K562 (cell line): Measurements from ENCODE around the gene UGT8. TPM values are rescaled to one million over a fixed set of nuclear protein-coding genes. Genes with fewer than 3 reads are reported as not detected.

ENCODE experiments used
- ATAC-seq: fragments of 200-7000 bp; cut with Tn5 transposase; 3 replicates; pipeline ENCODE4 v1.9.1; 2020; ENCODE audit warnings: moderate library complexity
- BruUV-seq: library from RNA; stranded (reverse); fragments of 400-500 nt; replicated peaks from 2 replicates; lab custom pipeline; 2021; lab: Mats Ljungman, UMichigan
- CTCF ChIA-PET: fragments of 300-600 bp; formaldehyde crosslinking; extraction: SDS; loops from one replicate; lab custom pipeline; 2021; ENCODE audit warnings: low intra/inter-chr PET ratio; lab: Yijun Ruan, JAX
- POLR2A ChIA-PET: fragments of 300-600, 350-650 bp; sonication (Branson Sonifier 250); formaldehyde crosslinking; extraction: SDS; loops from one replicate; lab custom pipeline; 2021; ENCODE audit warnings: antibody characterized with exemption, inconsistent platforms; lab: Yijun Ruan, JAX
- DNase-seq, 4 experiments: peaks; one replicate each; pipeline versions ENCODE4 v3.0.0 to v3.0.0-alpha.2; 2011 to 2018; ENCODE audit warnings: low spot score in 3 of 4, mixed read lengths in 3 of 4; ENCODE audit errors: extremely low read depth in 1 of 4
- FAIRE-seq: peaks from 2 replicates; lab custom pipeline; 2011; peaks lifted over from hg19 to GRCh38; lab: Jason Lieb, UNC
- H2AFZ ChIP-seq: 2 replicates; pipeline ENCODE4 v1.6.0; 2011; ENCODE audit warnings: low read depth, low read length, control low read depth, inconsistent platforms
- H3K27ac ChIP-seq: fragments of 200-600 bp; 3 replicates; pipeline ENCODE4 v1.8.0; 2011; ENCODE audit warnings: low read depth, mild to moderate bottlenecking, control low read depth, inconsistent platforms, low read length, moderate library complexity, mixed read lengths; ENCODE audit errors: extremely low read depth
- H3K27me3 ChIP-seq, 2 experiments: fragments of 300-600 bp in 1 of 2; 2 replicates in 1 of 2; 3 replicates in 1 of 2; pipeline versions ENCODE4 v1.6.0 to v1.8.0; 2011; ENCODE audit warnings: inconsistent platforms in 2 of 2, low read length in 2 of 2, mild to moderate bottlenecking in 1 of 2, mixed read lengths in 1 of 2, moderate library complexity in 1 of 2; ENCODE audit not compliant: control insufficient read depth in 2 of 2, insufficient read depth in 2 of 2
- H3K36me3 ChIP-seq: fragments of 300-600 bp; 3 replicates; pipeline ENCODE4 v1.8.0; 2011; ENCODE audit warnings: mild to moderate bottlenecking, low read length, inconsistent platforms; ENCODE audit not compliant: control insufficient read depth, insufficient read depth
- H3K4me1 ChIP-seq, 2 experiments: fragments of 200-600 bp in 1 of 2; replicated peaks in 1 of 2; 2 replicates in 1 of 2; 3 replicates in 1 of 2; pipeline versions ENCODE4 v1.5.1 to v1.8.0; 2011; ENCODE audit warnings: inconsistent platforms in 2 of 2, low read length in 2 of 2, mild to moderate bottlenecking in 1 of 2, mixed read lengths in 1 of 2, moderate library complexity in 1 of 2; ENCODE audit not compliant: control insufficient read depth in 2 of 2, insufficient read depth in 2 of 2
- H3K4me2 ChIP-seq: 2 replicates; pipeline ENCODE4 v1.6.1; 2011; ENCODE audit warnings: low read length, control low read depth, inconsistent platforms, mixed read lengths; ENCODE audit not compliant: insufficient read depth
- H3K4me3 ChIP-seq: fragments of 200-600 bp; sonication (generic), shearing (Covaris generic); 2 replicates; pipeline ENCODE4 v1.5.1; 2016; ENCODE audit warnings: control low read depth, inconsistent platforms
- H3K79me2 ChIP-seq: fragments of 200-600 bp; 3 replicates; pipeline ENCODE4 v1.8.0; 2011; ENCODE audit warnings: low read length, inconsistent platforms; ENCODE audit not compliant: control insufficient read depth, insufficient read depth
- H3K9ac ChIP-seq, 2 experiments: 2 replicates each; pipeline versions ENCODE4 v1.6.0 to v1.6.1; 2011; ENCODE audit warnings: low read depth in 2 of 2, low read length in 2 of 2, control low read depth in 1 of 2, inconsistent platforms in 1 of 2, mild to moderate bottlenecking in 1 of 2, mixed read lengths in 1 of 2; ENCODE audit not compliant: insufficient read depth in 1 of 2
- H3K9me1 ChIP-seq: one replicate; pipeline ENCODE4 v1.6.0; 2011; ENCODE audit warnings: inconsistent platforms, mild to moderate bottlenecking, low read length, moderate library complexity; ENCODE audit not compliant: control insufficient read depth, insufficient read depth
- H3K9me3 ChIP-seq: replicated peaks from 2 replicates; pipeline ENCODE4 v1.5.1; 2011; ENCODE audit warnings: low read depth, low read length, inconsistent platforms; ENCODE audit not compliant: control insufficient read depth, insufficient read depth
- H4K20me1 ChIP-seq: replicated peaks from 2 replicates; pipeline ENCODE4 v1.6.1; 2011; ENCODE audit warnings: low read length, inconsistent platforms, mixed read lengths; ENCODE audit not compliant: control insufficient read depth, insufficient read depth
- KDM5B ChIP-seq: fragments of 200-600 bp; sonication (generic); IDR thresholded peaks from 2 replicates; pipeline ENCODE4 v1.6.1; 2012; ENCODE audit warnings: low read depth, mild to moderate bottlenecking, moderate library complexity, low read length, control low read depth, inconsistent platforms; ENCODE audit not compliant: insufficient replicate concordance
- MTA3 ChIP-seq: fragments of 450-650 bp; formaldehyde crosslinking; IDR thresholded peaks from 2 replicates; pipeline ENCODE4 v1.6.1; 2017; ENCODE audit warnings: mild to moderate bottlenecking, borderline replicate concordance
- NFATC3 ChIP-seq: fragments of 450-650 bp; IDR thresholded peaks from 2 replicates; pipeline ENCODE4 v1.6.1; 2017; ENCODE audit warnings: mild to moderate bottlenecking
- PATZ1 ChIP-seq: fragments of 250-450 bp; sonication (Bioruptor Pico); IDR thresholded peaks from 2 replicates; pipeline ENCODE4 v1.5.0; 2020; ENCODE audit warnings: mild to moderate bottlenecking, borderline replicate concordance
- SP1 ChIP-seq: sonication (generic); formaldehyde crosslinking; IDR thresholded peaks from 2 replicates; pipeline ENCODE4 v1.8.1; 2022; ENCODE audit warnings: mild to moderate bottlenecking, missing genetic modification reagents
- TCF7 ChIP-seq: sonication (generic); IDR thresholded peaks from 2 replicates; pipeline ENCODE4 v1.6.1; 2016; ENCODE audit warnings: antibody characterized with exemption, borderline replicate concordance
- ZBTB1 ChIP-seq: sonication (generic); formaldehyde crosslinking; IDR thresholded peaks from 2 replicates; pipeline ENCODE4 v1.8.1; 2023; ENCODE audit warnings: missing genetic modification reagents, low read depth, mild to moderate bottlenecking, borderline replicate concordance
- ZBTB49 ChIP-seq: sonication (generic); formaldehyde crosslinking; IDR thresholded peaks from 2 replicates; pipeline ENCODE4 v1.8.0; 2022; ENCODE audit warnings: missing genetic modification reagents, mild to moderate bottlenecking, borderline replicate concordance
- ZNF384 ChIP-seq: IDR thresholded peaks from 2 replicates; pipeline ENCODE4 v1.6.1; 2012; ENCODE audit warnings: low read depth, low read length, improper control_type of control experiment
- in situ Hi-C: fragments of 300-500 bp; cut with MboI; formaldehyde crosslinking; loops from 4 replicates; pipeline ENCODE4 v1.15.0; 2018; ENCODE audit warnings: inconsistent platforms, mixed read lengths
- intact Hi-C: fragments of 100-400 bp; cut with micrococcal nuclease; formaldehyde crosslinking; loops from 2 replicates; pipeline ENCODE4 v1.14.2; 2022
- polyA plus RNA-seq, 8 experiments: library from polyadenylated mRNA; depleted of rRNA in 4 of 8; stranded (reverse) in 5 of 8; unstranded in 3 of 8; fragments of >200 nt; fragmentation: Nextera tagmentation in 2 of 8; fragmentation: Illumina TruSeq in 1 of 8; extraction: Ambion mirVana in 2 of 8; extraction: Trizol in 1 of 8; gene quantifications; 2 replicates each; pipeline versions ENCODE4 v1.2.1 to v1.2.3, GENCODE V29; 2011 to 2014; ENCODE audit warnings: inconsistent platforms in 1 of 8, missing spikeins in 1 of 8
- total RNA-seq, 7 experiments: library from RNA; depleted of rRNA in 6 of 7; stranded (reverse); fragments of >200 nt in 6 of 7; fragmentation: Illumina TruSeq in 2 of 7; extraction: Trizol in 2 of 7; gene quantifications; 2 replicates each; pipeline versions ENCODE4 v1.2.1 to v1.2.3, GENCODE V29; 2011 to 2021; ENCODE audit warnings: low replicate concordance in 1 of 7

UGT8 gene
- total and polyA plus RNA-seq, 9 of the 15 experiments (the other 6 are each of a cell fraction or from before 2014, with no cell fraction given): 3.0 to 10.7 (median 6.0) TPM

GRCh38 chr4:114690571-114690970 is 92.0 kb downstream of the UGT8 start:
- Histone ChIP-seq H3K79me2 (no peaks in the 10 kb centered on the region), H4K20me1 (no peaks in the 10 kb centered on the region), H3K9me1 (no peaks in the 10 kb centered on the region), H3K36me3 (no peaks in the 10 kb centered on the region), H3K27me3 (no peaks in the 10 kb centered on the region), H2AFZ (no peak overlapping the region), H3K4me1 (no peaks in the 10 kb centered on the region), H3K9me3 (no peaks in the 10 kb centered on the region), H3K9ac (no peak overlapping the region), H3K27ac (no peak overlapping the region), H3K4me3 (no peak overlapping the region), H3K4me2 (no peak overlapping the region)
- DNase-seq: no peak
- ChIA-PET POLR2A (no interaction called here), CTCF (no interaction called here)
- no peak for ATAC-seq
- in situ Hi-C loops (loop anchor here (10.0 kb wide), 1 partner anchor 1296 kb away; no protein-coding TSS in a partner anchor), intact Hi-C loops (no loop called here)
- no peak for FAIRE-seq
- TF ChIP-seq ZBTB1: no peak
- TF ChIP-seq KDM5B: no peak
- no peak for TF ChIP-seq ZNF384
- TF ChIP-seq TCF7: no peak
- TF ChIP-seq SP1 (CRISPR knock-in tag): no peak
- no peak for TF ChIP-seq ZBTB49 (CRISPR knock-in tag)
- no peak for TF ChIP-seq MTA3
- no peak for TF ChIP-seq PATZ1
- no peak for TF ChIP-seq NFATC3
- no TSS peak for BruUV-seq
